ENCODE results near the gene CXCL5. TPM values are rescaled to one million over a fixed set of nuclear protein-coding genes. Genes with fewer than 3 reads are reported as not detected.
"Not testable (repeated sequence)": the region's sequence is repeated elsewhere in the genome, so short reads cannot be mapped to it uniquely, and the experiment has no call there.

Gene CXCL5
- total and polyA plus RNA-seq, 10 donors: 0.58 to 3.8 (median 2.0) TPM

GRCh38 chr4:73964862-73965611 is 33.4 kb downstream of the CXCL5 start:
- intact Hi-C loops (cut with DNase I; ENCODE audit: low total_unique reads): no loop called here

GRCh38 chr4:73962724-73963123 is 35.8 kb downstream of the CXCL5 start:
- DNase-seq: no peak
- Histone ChIP-seq H3K27me3 (replicated peaks in 1 of 7) (peaks cover 0 to 3% (median 0%) of the 10 kb centered on the region in 7 donors), H3K9me3 (peaks cover 0 to 43% (median 18%) of the 10 kb centered on the region in 8 donors), H3K27ac (no peak overlapping the region), H3K36me3 (no peaks in the 10 kb centered on the region), H3K4me3 (no peak overlapping the region), H3K4me1 (no peaks in the 10 kb centered on the region)
- TF ChIP-seq POLR2A (IDR thresholded peaks at IDR 0.05): no peak
- no peak for TF ChIP-seq POLR2AphosphoS5 (IDR thresholded peaks at IDR 0.05)
- WGBS, 5 donors: 71 to 79% (median 73%) methylated on average over 2 of the region's 2 CpGs
- intact Hi-C loops (cut with DNase I; ENCODE audit: low total_unique reads): no loop called here

More at GRCh38 chr4:73964862-73965611, 33.4 kb downstream of the CXCL5 start:
- no peak for DNase-seq
- H3K27me3 ChIP-seq (replicated peaks in 1 of 7): peaks cover 0 to 7% (median 0%) of the 10 kb centered on the region in 7 donors
- H3K36me3 ChIP-seq: no peaks in the 10 kb centered on the region
- no peaks in the 10 kb centered on the region for H3K4me1 ChIP-seq
- H3K27ac ChIP-seq: no peak overlapping the region
- TF ChIP-seq POLR2AphosphoS5 (IDR thresholded peaks at IDR 0.05) (no peak), CTCF (IDR thresholded peaks at IDR 0.05 in 8 of 11, conservative IDR thresholded peaks at IDR 0.05 in 3 of 11) (no peak), POLR2A (IDR thresholded peaks at IDR 0.05) (no peak)
- H3K4me3 ChIP-seq: no peak overlapping the region
- 79 to 89% (median 83%) methylated on average over 7 of the region's 7 CpGs for WGBS, 5 donors
- peaks cover 0 to 33% (median 16%) of the 10 kb centered on the region in 8 donors for H3K9me3 ChIP-seq

GRCh38 chr4:73959041-73959440 is 39.4 kb downstream of the CXCL5 start:
- H3K27me3 ChIP-seq (replicated peaks in 1 of 7); DNase-seq; H3K4me1 ChIP-seq; H3K36me3 ChIP-seq; intact Hi-C loops (cut with DNase I; ENCODE audit: low total_unique reads); H3K4me3 ChIP-seq; H3K27ac ChIP-seq: not testable (repeated sequence)
- 89 to 95% (median 91%) methylated on average over 1 of the region's 1 CpG for WGBS, 5 donors
- H3K9me3 ChIP-seq: peaks cover 0 to 65% (median 31%) of the 10 kb centered on the region in 8 donors

GRCh38 chr4:73952352-73952751 is 46.1 kb downstream of the CXCL5 start:
- H3K4me3 ChIP-seq: no peak overlapping the region
- H3K27me3 ChIP-seq (replicated peaks in 1 of 7): no peaks in the 10 kb centered on the region
- 82 to 90% (median 87%) methylated on average over 3 of the region's 3 CpGs for WGBS, 5 donors
- TF ChIP-seq CTCF (IDR thresholded peaks at IDR 0.05 in 8 of 11, conservative IDR thresholded peaks at IDR 0.05 in 3 of 11) (no peak), POLR2AphosphoS5 (IDR thresholded peaks at IDR 0.05) (no peak), POLR2A (IDR thresholded peaks at IDR 0.05) (no peak)
- no peaks in the 10 kb centered on the region for H3K4me1 ChIP-seq
- no peaks in the 10 kb centered on the region for H3K36me3 ChIP-seq
- H3K9me3 ChIP-seq: peaks cover 0 to 20% (median 8%) of the 10 kb centered on the region in 8 donors
- H3K27ac ChIP-seq: no peak overlapping the region
- intact Hi-C loops (cut with DNase I; ENCODE audit: low total_unique reads): no loop called here
- no peak for DNase-seq

GRCh38 chr4:73950376-73950920 is 48.0 kb downstream of the CXCL5 start:
- H3K36me3 ChIP-seq; H3K4me1 ChIP-seq; DNase-seq; H3K27me3 ChIP-seq (replicated peaks in 1 of 7); H3K27ac ChIP-seq; H3K4me3 ChIP-seq; intact Hi-C loops (cut with DNase I; ENCODE audit: low total_unique reads): not testable (repeated sequence)
- 63 to 74% (median 64%) methylated on average over 8 of the region's 8 CpGs for WGBS, 5 donors
- peaks cover 0 to 12% (median 8%) of the 10 kb centered on the region in 8 donors for H3K9me3 ChIP-seq

Measured in spleen (tissue), 11 donors.